Stimulated activated CD8-positive, alpha-beta memory T cell treated with anti-CD3 and anti-CD28 coated beads, Interleukin-4, amount 100 ng/mL, for 48 hours (primary cell): ENCODE data around the gene PLCH2.

Experiments used
- DNase-seq: peaks from one replicate; pipeline ENCODE4 v3.0.0-alpha.2; 2020

PLCH2 gene

DNA sequence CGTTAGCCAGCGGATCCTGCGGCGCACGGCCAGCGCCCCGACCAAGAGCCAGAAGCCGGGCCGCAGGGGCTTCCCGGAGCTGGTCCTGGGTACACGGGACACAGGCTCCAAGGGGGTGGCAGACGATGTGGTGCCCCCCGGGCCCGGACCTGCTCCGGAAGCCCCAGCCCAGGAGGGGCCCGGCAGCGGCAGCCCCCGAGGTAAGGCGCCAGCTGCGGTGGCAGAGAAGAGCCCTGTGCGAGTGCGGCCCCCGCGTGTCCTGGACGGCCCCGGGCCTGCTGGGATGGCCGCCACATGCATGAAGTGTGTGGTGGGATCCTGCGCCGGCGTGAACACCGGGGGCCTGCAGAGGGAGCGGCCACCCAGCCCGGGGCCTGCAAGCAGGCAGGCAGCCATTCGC is 26.1 kb downstream of the PLCH2 start:
- no peak for DNase-seq

DNA sequence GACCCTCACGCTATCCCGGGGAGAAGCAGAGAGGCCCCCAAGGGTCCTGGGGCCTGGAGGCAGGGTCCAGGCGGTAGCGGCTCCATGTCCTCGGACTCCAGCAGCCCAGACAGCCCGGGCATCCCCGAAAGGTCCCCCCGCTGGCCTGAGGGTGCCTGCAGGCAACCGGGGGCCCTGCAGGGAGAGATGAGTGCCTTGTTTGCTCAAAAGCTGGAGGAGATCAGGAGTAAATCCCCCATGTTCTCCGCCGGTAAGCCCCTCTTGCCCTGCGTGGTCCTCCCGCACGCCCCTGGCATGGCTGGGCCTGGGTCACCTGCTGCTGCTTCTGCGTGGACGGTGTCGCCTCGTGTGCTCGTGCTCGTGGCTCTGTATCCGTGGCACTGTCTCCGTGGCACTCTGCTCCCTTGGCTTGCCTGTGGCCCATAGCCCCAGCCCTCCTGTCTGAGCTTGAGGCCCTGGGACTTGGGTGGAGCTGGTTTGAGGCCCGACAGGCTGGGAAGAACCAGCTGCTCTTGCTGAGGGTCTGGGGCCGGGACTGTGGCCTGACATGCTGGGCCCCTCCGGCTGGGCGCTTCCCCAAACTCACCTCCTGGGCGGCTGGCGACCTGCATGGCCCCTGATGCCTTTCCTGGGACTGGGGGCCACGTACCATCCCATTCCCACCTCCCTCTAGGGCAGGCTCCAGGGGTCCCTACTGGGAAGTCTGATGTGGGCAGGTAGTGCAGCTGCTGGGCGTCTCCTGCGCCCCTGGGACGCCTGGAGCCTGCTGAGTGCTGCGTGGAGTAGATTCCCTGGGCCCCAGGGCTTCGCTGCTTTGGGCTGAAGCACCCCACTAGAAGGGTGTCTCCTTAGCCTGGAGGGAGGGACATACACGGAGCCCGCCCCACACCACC is 26.8 kb downstream of the PLCH2 start:
- DNase-seq: no peak

DNA sequence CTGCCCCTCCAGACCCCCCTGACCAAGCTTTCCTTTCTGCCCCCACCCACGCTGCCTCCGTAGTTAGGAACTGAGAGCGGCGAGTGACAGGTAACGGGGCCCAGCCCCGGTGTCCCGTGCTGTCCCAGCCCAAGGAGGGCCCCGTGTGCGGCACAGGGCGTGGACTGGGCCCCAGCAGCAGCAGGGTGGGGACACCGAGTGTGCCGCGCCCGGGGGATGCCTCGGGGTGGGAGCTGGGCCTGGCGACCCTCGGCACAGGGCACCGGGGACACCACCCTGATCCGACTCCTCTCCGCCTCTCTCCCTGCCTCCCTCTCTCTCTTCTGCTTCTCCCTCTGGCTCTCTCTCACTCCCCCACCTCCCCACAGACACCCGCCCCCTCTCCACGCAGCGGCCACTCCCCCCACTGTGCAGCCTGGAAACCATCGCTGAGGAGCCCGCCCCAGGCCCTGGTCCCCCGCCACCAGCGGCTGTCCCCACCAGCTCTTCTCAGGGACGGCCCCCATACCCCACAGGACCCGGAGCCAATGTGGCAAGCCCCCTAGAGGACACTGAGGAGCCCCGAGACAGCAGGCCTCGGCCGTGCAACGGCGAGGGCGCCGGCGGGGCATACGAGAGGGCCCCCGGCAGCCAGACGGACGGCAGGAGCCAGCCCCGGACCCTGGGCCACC is 27.6 kb downstream of the PLCH2 start:
- no peak for DNase-seq

DNA sequence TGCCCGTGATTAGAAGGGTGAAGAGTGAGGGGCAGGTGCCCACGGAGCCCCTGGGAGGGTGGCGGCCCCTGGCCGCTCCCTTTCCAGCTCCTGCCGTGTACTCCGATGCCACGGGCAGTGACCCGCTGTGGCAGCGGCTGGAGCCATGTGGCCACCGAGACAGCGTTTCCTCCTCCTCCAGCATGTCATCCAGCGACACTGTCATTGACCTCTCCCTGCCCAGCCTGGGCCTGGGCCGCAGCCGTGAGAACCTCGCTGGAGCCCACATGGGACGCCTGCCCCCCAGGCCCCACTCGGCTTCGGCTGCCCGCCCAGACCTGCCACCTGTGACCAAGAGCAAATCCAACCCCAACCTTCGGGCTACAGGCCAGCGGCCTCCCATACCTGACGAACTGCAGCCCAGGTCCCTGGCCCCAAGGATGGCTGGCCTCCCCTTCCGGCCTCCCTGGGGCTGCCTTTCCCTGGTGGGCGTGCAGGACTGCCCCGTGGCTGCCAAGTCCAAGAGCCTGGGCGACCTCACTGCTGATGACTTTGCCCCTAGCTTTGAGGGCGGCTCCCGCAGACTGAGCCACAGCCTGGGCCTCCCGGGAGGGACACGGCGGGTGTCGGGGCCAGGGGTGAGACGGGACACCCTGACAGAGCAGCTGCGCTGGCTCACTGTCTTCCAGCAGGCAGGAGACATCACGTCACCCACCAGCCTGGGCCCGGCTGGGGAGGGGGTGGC is 28.3 kb downstream of the PLCH2 start:
- no peak for DNase-seq

GRCh38 chr1:2504949-2505272 is 28.8 kb downstream of the PLCH2 start:
- no peak for DNase-seq

DNA sequence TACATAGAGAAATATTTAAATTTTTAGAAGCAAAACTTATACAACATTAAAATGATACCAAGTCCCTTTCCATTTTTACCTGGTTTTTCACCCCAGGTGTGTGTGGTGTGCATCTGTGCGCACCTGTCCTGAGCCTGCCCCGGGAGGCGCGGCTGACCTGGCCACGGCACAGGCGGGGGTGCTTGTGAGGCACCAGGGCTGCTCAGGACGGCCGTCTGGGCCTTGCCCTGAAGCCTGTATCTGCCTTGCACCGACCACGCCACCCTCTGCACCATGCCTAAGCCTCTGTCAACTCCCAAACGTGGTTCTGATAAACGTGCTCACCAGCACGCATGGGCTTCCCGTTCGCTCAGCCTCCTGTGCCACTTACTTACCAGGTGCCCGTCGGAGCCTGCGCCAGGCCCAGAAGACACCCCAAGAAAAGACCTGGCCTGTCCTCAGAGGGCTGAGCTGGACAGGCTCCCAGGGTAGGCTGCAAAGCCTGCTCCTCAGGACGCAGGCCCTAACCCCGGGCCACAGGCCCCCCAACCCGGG is 29.4 kb downstream of the PLCH2 start:
- DNase-seq: no peak

- no peak for DNase-seq
Observed at GRCh38 chr1:2506007-2506860, 30.1 kb downstream of the PLCH2 start.

DNA sequence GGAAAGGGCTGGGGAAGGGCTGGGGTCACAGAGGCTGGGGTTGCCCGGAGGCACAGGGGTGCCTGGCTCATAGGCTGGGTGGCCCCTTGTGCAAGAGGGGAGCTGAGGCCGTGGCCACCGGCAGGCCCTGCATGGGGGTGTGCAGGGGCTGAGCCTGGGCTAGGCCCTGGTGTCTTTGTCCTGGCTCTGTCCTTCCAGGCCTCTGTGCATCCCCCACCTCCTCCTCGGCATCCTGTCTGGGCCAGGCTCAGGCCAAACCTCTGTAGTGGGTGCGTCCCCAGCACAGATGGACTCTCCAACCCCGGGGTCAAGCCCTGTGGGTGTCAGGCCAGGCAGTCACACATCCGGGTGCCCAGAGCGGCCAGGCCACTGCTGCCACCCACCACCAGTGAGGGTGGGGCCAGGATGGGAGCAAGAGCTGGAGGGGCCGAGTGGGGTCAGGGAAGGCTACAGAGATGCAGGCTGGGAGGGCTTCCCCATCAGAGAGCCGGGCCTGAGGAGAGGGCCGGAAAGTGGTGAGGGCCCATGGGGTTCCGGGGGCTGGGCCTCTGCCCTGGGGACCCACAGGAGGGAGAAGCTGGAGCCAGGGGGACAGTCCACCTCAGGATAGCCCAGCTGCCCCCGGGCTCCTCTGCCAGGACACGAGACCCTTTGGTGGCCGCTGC is 30.9 kb downstream of the PLCH2 start:
- no peak for DNase-seq

GRCh38 chr1:2507744-2508155 is 31.7 kb downstream of the PLCH2 start:
- no peak for DNase-seq

DNA sequence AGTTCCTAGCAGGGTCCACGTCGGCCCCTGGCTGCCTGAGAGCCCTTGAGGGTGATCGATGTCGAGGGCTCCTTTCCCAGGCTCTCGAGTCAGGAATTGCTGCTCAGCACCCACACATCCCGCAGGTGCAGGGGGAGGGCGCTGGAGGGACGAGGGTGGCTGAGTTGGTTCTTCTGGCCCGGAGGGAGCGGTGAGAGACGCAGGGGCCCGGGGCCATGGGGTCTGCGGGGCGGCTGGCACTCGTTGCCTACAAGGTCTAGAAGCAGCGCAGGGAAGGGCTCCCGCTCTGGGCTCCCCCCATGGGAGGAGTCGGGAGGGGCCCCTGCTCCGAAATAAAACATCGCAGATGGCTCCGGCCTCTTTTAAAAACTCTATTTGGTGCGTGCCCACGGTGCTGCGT is 32.1 kb downstream of the PLCH2 start:
- DNase-seq: no peak

DNA sequence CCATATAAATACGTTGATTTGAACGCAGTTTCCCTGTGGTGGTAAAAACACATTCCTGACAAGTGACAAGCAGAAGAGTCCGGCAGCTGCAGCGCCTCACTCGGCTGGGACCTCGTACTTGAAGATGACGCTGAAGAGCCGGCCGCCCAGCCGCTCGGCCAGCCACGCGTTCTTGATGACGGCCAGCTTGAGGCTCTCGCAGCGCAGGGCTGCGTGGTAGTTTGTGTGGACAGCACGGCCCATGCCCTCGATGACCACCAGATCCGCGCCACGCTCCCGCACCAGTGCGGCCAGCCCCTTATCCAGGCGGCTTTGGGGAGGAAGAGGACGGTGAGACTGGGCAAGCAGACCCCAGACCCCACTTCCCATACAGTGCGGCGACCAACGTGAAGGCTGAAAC is 32.7 kb downstream of the PLCH2 start:
- DNase-seq: no peak

- DNase-seq: no peak
Observed at GRCh38 chr1:2509589-2509988, 33.5 kb downstream of the PLCH2 start.

DNA sequence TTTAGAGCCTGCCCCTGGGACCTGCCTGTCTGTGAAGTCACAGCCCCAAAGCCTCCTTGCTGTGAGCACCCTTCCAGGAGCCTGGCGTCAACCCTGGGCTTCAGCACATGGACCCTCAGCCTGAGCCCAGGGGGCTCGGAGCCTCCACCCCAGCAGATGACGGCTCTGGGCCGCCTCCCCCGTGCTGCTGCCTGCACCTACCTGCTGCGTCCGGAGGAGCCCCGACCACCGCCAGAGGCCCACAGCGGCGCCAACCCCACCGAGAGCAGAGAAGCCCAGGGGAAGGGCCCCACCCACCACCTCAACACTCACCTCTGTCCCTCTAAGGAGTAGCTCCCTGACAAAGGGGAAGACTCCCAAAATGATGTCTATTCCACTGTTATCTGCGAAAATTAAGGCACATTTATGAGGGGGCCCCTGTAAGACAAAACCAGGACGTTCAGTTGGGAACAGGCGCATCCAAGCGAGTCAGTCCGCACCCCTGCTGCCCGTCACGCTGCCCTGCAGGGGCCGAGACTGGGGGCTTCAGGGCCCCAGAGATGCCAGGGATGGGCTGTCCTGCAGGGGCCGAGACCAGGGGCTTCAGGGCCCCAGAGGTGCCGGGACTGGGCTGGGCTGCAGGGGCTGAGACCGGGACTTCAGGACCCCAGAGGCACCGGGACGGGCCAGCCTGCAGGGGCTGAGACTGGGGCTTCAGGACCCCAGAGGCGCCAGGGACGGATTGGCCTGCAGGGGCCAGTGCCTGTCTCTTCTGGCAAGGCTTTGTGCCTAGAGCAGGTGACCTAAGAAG is 34.5 kb downstream of the PLCH2 start:
- DNase-seq: no peak

DNA sequence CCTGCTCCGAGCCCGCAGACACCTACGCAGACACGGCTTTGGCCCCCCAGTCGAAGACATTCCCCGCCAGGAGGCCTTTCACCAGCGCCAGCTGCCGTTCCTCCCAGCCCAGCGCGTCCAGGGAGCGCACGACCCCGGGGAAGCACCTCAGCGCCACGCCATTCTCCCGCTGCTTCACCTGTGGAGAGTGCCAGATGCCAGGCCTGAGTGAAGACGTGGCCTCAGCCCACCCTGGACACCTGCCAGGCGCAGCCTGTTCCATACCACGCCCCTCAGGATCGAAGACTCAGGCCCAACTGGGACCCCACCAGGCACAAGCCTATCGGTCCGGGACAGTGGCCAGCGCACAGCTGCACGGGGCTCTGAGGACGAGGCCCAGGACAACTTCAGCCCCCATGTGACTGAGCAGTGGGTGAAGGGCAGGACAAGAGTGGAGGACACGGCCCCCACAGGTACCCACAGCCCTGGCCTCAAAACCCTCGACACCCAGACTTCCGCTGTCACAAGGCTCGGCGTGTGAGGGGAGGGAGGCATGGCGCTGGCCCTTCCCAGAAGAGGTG is 36.9 kb downstream of the PLCH2 start:
- no peak for DNase-seq

- DNase-seq: no peak
Observed at GRCh38 chr1:2513939-2514652, 38.0 kb downstream of the PLCH2 start.

DNA sequence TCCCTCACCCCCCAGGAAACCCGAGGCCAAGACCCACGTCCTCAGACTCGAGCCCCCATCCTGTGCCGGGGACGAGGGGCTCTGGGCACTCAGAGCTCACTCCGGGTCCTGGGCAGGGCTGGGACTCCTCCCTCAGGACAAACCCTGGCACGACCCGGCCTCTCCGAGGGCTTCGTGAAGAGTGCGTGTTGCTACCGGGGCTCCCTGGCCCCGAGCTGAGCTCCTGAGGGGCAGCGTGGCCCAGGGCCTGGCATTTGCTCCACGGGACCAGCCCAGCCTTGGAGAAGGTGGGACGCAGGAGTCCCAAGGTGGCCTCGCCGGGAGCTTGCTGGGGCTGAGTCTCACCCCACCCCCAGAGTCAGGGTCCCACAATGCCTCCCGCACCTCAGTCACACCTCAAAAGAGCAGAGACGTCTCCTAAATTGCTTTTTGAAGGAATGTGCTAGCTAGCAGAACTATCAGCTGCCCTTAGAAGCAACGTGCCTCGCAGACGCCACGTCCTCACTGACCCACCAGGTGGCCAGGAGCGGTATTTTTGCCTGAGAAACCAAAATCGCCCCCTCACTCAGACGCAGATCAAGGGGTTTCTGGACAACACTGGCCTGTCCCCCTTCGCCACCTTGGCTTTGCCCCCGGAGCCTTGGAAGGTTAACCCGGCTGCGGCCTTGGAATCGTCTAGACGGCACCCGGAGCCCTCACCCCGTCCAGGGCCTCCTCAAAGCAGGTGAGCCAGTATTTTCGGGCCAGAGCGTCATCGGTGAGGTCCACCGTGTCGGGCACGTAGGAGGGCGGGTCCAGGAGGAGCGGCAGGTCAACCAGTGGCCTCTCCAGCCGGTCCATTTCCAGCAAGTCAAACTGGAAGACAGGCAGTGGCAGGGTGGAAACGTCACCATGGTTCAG is 39.0 kb downstream of the PLCH2 start:
- no peak for DNase-seq

DNA sequence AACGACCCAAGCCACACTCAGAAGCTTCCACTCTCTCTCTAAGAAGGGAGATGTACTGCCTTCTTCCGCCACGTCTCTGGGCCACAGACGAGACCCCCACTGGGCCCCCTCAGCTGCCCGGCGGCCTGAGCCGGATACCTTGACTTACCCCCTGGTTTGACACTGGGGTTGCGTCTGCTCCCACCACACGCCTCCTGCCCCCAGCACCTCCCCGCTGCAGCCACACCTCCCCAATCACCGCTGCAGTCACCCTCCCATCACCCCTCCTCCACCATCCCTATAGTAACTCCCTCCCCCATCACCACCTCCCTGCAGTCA is 39.6 kb downstream of the PLCH2 start:
- DNase-seq: no peak

- DNase-seq: no peak
Observed at GRCh38 chr1:2516124-2516523, 40.0 kb downstream of the PLCH2 start.

- DNase-seq: no peak
Observed at GRCh38 chr1:2516946-2517345, 40.9 kb downstream of the PLCH2 start.
